ENCODE data around the gene PCDHGA12.

PCDHGA12 gene

GRCh38 chr5:141475625-141476131 lies 45.4 kb downstream of the PCDHGA12 start, which contains the start of gene PCDHGC3:
Gene PCDHGC3, plus strand, starts transcription at chr5:141475966. Its CDS starts 151 bp downstream, at chr5:141476117.
- Mint-ChIP-seq H3K36me3 (ENCODE audit: low read depth) (no peaks in the 10 kb centered on the region), H3K9me3 (no peaks in the 10 kb centered on the region), H3K4me1 (ENCODE audit: low read depth) (peaks cover 20% of the 10 kb centered on the region), H3K4me3 (peak within 1 kb of the TSS; percentile 86), H3K27ac (no peak within 1 kb of the TSS), H3K27me3 (peaks cover 56% of the 10 kb centered on the region)

- Mint-ChIP-seq H3K9me3 (no peaks in the 10 kb centered on the region), H3K27ac (no peak overlapping the region), H3K4me1 (ENCODE audit: low read depth) (peaks cover 20% of the 10 kb centered on the region)
Observed at GRCh38 chr5:141476132-141476911, 46.0 kb downstream of the PCDHGA12 start.

GRCh38 chr5:141477044-141477575 lies 46.8 kb downstream of the PCDHGA12 start:
- H3K36me3 Mint-ChIP-seq (ENCODE audit: low read depth): no peaks in the 10 kb centered on the region
- peak overlapping the region; percentile 86 for H3K4me3 Mint-ChIP-seq
- peaks cover 66% of the 10 kb centered on the region for H3K27me3 Mint-ChIP-seq
- no peaks in the 10 kb centered on the region for H3K9me3 Mint-ChIP-seq
- no peak overlapping the region for H3K27ac Mint-ChIP-seq
- peaks cover 20% of the 10 kb centered on the region for H3K4me1 Mint-ChIP-seq (ENCODE audit: low read depth)

More at GRCh38 chr5:141476132-141476911, 46.0 kb downstream of the PCDHGA12 start:
- peak overlapping the region; percentile 86 for H3K4me3 Mint-ChIP-seq
- H3K27me3 Mint-ChIP-seq: peaks cover 62% of the 10 kb centered on the region
- no peaks in the 10 kb centered on the region for H3K36me3 Mint-ChIP-seq (ENCODE audit: low read depth)

DNA sequence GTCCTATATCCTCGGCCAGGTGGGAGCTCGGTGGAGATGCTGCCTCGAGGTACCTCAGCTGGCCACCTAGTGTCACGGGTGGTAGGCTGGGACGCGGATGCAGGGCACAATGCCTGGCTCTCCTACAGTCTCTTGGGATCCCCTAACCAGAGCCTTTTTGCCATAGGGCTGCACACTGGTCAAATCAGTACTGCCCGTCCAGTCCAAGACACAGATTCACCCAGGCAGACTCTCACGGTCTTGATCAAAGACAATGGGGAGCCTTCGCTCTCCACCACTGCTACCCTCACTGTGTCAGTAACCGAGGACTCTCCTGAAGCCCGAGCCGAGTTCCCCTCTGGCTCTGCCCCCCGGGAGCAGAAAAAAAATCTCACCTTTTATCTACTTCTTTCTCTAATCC lies 47.5 kb downstream of the PCDHGA12 start:
- H3K9me3 Mint-ChIP-seq: no peaks in the 10 kb centered on the region
- H3K4me3 Mint-ChIP-seq: no peak overlapping the region
- no peaks in the 10 kb centered on the region for H3K36me3 Mint-ChIP-seq (ENCODE audit: low read depth)
- H3K27me3 Mint-ChIP-seq: peaks cover 72% of the 10 kb centered on the region
- peaks cover 20% of the 10 kb centered on the region for H3K4me1 Mint-ChIP-seq (ENCODE audit: low read depth)
- no peak overlapping the region for H3K27ac Mint-ChIP-seq

DNA sequence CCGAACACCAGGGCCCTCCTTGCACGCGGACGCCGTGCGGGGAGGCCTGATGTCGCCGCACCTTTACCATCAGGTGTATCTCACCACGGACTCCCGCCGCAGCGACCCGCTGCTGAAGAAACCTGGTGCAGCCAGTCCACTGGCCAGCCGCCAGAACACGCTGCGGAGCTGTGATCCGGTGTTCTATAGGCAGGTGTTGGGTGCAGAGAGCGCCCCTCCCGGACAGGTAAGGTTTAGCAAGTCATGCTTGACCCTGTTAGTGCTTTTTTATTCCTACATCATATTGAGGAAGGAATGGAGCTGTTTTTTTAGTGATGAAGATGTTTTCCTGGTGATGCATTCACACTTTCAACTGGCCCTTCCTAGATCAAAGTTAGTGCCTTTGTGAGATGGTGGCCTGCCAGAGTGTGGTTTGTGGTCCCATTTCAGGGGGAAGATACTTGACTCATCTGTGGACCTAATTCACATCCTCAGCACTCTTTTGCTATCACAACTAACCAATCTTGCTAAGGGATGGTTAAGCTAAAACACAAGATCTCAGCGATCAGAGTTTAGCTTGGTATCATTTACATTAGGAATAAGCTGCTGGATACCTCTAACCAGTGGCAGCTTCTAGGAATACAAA lies 48.1 kb downstream of the PCDHGA12 start:
- H3K4me1 Mint-ChIP-seq (ENCODE audit: low read depth): peaks cover 20% of the 10 kb centered on the region
- H3K36me3 Mint-ChIP-seq (ENCODE audit: low read depth): no peaks in the 10 kb centered on the region
- no peaks in the 10 kb centered on the region for H3K9me3 Mint-ChIP-seq
- H3K27me3 Mint-ChIP-seq: peaks cover 78% of the 10 kb centered on the region
- H3K4me3 Mint-ChIP-seq: no peak overlapping the region
- no peak overlapping the region for H3K27ac Mint-ChIP-seq

GRCh38 chr5:141479776-141480175 lies 49.5 kb downstream of the PCDHGA12 start:
- H3K36me3 Mint-ChIP-seq (ENCODE audit: low read depth): no peaks in the 10 kb centered on the region
- no peaks in the 10 kb centered on the region for H3K9me3 Mint-ChIP-seq
- H3K27me3 Mint-ChIP-seq: peaks cover 86% of the 10 kb centered on the region
- H3K4me1 Mint-ChIP-seq (ENCODE audit: low read depth): peaks cover 22% of the 10 kb centered on the region
- H3K27ac Mint-ChIP-seq: no peak overlapping the region
- H3K4me3 Mint-ChIP-seq: no peak overlapping the region
